Measurements from ENCODE around the gene PUS10. TPM values are rescaled to one million over a fixed set of nuclear protein-coding genes. Genes with fewer than 3 reads are reported as not detected.

Gene PUS10
- total RNA-seq, 1 experiment from 2014 or later: 5.6 TPM

- ATAC-seq (peak; percentile 80), DNase-seq (ENCODE audit: low read depth, low spot score) (peak; percentile 86)
- Histone ChIP-seq H4K20me1 (ENCODE audit: insufficient read depth) (no peaks in the 10 kb centered on the region), H3K79me2 (ENCODE audit: insufficient read depth, low read length) (peaks cover 42% of the 10 kb centered on the region), H3K9me2 (ENCODE audit: insufficient read depth) (no peaks in the 10 kb centered on the region), H2AFZ (ENCODE audit: low read depth, low read length, poor library complexity, severe bottlenecking) (peak overlapping the region; percentile 91), H3K27ac (ENCODE audit: low read depth, low read length) (peak overlapping the region; percentile 80), H3K4me3 (replicated peaks in 1 of 2; ENCODE audit: low read depth in 1 of 2, low read length in 2 of 2) (peak overlapping the region; percentile 75 to 81), H3K9ac (ENCODE audit: low read length) (peak overlapping the region; percentile 73), H3K4me1 (ENCODE audit: control insufficient read depth in 1 of 2, insufficient read depth in 2 of 2, low read length in 2 of 2) (peaks cover 24 to 38% of the 10 kb centered on the region in 2 experiments), H3K27me3 (ENCODE audit: insufficient read depth, low read length) (no peaks in the 10 kb centered on the region), H3K4me2 (ENCODE audit: low read length) (peak overlapping the region; percentile 75), H3K9me3 (ENCODE audit: control insufficient read depth in 1 of 2, insufficient read depth in 1 of 2, low read depth in 1 of 2, low read length in 2 of 2) (no peaks in the 10 kb centered on the region), H3K36me3 (ENCODE audit: control insufficient read depth in 1 of 2, insufficient read depth in 2 of 2, low read length in 2 of 2) (no peaks in the 10 kb centered on the region)
- intact Hi-C loops (cut with micrococcal nuclease): loop anchor here (5.0 kb wide), 2 partner anchors 135 to 160 kb away; partner anchors contain the start of gene REL
- TF ChIP-seq JUND (IDR thresholded peaks at IDR 0.05) (peak; percentile 57), FOSL1 (IDR thresholded peaks at IDR 0.05; ENCODE audit: low read depth) (no peak), CEBPB (IDR thresholded peaks at IDR 0.05; ENCODE audit: low read depth) (no peak; the same call in 1 of the 2 replicates), ZBTB33 (IDR thresholded peaks at IDR 0.05; ENCODE audit: extremely low read depth, insufficient replicate concordance, low read length) (peak; percentile 19), SIN3A (IDR thresholded peaks at IDR 0.05; ENCODE audit: low read depth) (peak; percentile 88), ZNF274 (IDR thresholded peaks at IDR 0.05; ENCODE audit: low read depth, low read length) (no peak), EZH2phosphoT487 (IDR thresholded peaks at IDR 0.05; ENCODE audit: borderline replicate concordance) (no peak), EZH2 (IDR thresholded peaks at IDR 0.05) (no peak), SP1 (IDR thresholded peaks at IDR 0.05; ENCODE audit: low read depth) (peak; percentile 82), CBX3 (IDR thresholded peaks at IDR 0.05; ENCODE audit: low read depth) (peak; percentile 97), YY1 (IDR thresholded peaks at IDR 0.05; ENCODE audit: extremely low read depth, insufficient replicate concordance, low read depth, low read length) (peak; percentile 84), CTCF (IDR thresholded peaks at IDR 0.05 in 2 of 3, conservative IDR thresholded peaks at IDR 0.05 in 1 of 3; ENCODE audit: borderline replicate concordance in 1 of 3, insufficient read depth in 1 of 3, low read depth in 2 of 3, low read length in 2 of 3) (no peak), POLR2A (IDR thresholded peaks at IDR 0.05; ENCODE audit: borderline replicate concordance, extremely low read depth, insufficient read depth, insufficient read length) (no peak), REST (IDR thresholded peaks at IDR 0.05; ENCODE audit: low read depth) (no peak), ELF1 (IDR thresholded peaks at IDR 0.05; ENCODE audit: borderline replicate concordance, low read depth) (no peak; the same call in 1 of the 2 replicates), SRF (IDR thresholded peaks at IDR 0.05; ENCODE audit: low read depth) (peak; percentile 96), MAX (IDR thresholded peaks at IDR 0.05) (peak; percentile 87), ATF3 (IDR thresholded peaks at IDR 0.05) (no peak), POLR2AphosphoS5 (IDR thresholded peaks at IDR 0.05; ENCODE audit: low read depth, low read length) (peak; percentile 79)
- CTCF ChIA-PET: interaction anchor here (2.5 kb wide), 1 partner anchor 18 kb away, joined by 7 read pairs; no protein-coding TSS in a partner anchor
- RAD21 ChIA-PET (ENCODE audit: low non-redundant PET in 1 of 2, low total read pairs in 2 of 2, uncharacterized antibody in 2 of 2, unreplicated experiment in 2 of 2): no interaction called here
- POLR2A ChIA-PET: no interaction called here
- BruUV-seq (replicated peaks): no TSS peak
These were observed 976 bp downstream of the PUS10 start for GRCh38 chr2:61017003-61017555.

Measured in HCT116 (cell line).